Measurements from ENCODE around the gene DDX41. TPM values are rescaled to one million over a fixed set of nuclear protein-coding genes. Genes with fewer than 3 reads are reported as not detected.

DDX41 gene
- total RNA-seq, 4 donors from 2014 or later = 64.5 to 80.8 (median 68.5) TPM

GRCh38 chr5:177508837-177509236 lies 7.9 kb downstream of the DDX41 start:
- H3K27ac ChIP-seq = peak overlapping the region in 2 of 4 donors; percentile 45 to 56

GRCh38 chr5:177508221-177508611 lies 8.5 kb downstream of the DDX41 start:
- TF ChIP-seq, protein P1, sequence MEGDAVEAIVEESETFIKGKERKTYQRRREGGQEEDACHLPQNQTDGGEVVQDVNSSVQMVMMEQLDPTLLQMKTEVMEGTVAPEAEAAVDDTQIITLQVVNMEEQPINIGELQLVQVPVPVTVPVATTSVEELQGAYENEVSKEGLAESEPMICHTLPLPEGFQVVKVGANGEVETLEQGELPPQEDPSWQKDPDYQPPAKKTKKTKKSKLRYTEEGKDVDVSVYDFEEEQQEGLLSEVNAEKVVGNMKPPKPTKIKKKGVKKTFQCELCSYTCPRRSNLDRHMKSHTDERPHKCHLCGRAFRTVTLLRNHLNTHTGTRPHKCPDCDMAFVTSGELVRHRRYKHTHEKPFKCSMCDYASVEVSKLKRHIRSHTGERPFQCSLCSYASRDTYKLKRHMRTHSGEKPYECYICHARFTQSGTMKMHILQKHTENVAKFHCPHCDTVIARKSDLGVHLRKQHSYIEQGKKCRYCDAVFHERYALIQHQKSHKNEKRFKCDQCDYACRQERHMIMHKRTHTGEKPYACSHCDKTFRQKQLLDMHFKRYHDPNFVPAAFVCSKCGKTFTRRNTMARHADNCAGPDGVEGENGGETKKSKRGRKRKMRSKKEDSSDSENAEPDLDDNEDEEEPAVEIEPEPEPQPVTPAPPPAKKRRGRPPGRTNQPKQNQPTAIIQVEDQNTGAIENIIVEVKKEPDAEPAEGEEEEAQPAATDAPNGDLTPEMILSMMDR (IDR thresholded peaks at IDR 0.05) = no peak
- TF ChIP-seq POLR2A (IDR thresholded peaks at IDR 0.05) (no peak), EP300 (IDR thresholded peaks at IDR 0.05) (no peak), POLR2AphosphoS5 (IDR thresholded peaks at IDR 0.05) (no peak)
- Histone ChIP-seq H3K4me1 (no peaks in the 10 kb centered on the region), H3K27ac (no peak overlapping the region), H3K27me3 (no peaks in the 10 kb centered on the region), H3K36me3 (peaks cover 0 to 37% of the 10 kb centered on the region in 2 donors), H3K9me3 (no peaks in the 10 kb centered on the region), H3K4me3 (peak overlapping the region in 1 of 2 donors; percentile 39)
- ATAC-seq = no peak
- WGBS, 2 donors (ENCODE audit: low coverage in 1 of 2) = 87% methylated on average over 3 of the region's 26 CpGs; no CpG with 5 or more reads in 1 of the 2 donors

More at GRCh38 chr5:177508837-177509236, 7.9 kb downstream of the DDX41 start:
- Histone ChIP-seq H3K36me3 (peaks cover 0 to 43% of the 10 kb centered on the region in 2 donors), H3K4me3 (peak overlapping the region in 1 of 2 donors; percentile 39), H3K27me3 (no peaks in the 10 kb centered on the region), H3K9me3 (no peaks in the 10 kb centered on the region), H3K4me1 (no peaks in the 10 kb centered on the region)
- TF ChIP-seq POLR2AphosphoS5 (IDR thresholded peaks at IDR 0.05) (no peak), POLR2A (IDR thresholded peaks at IDR 0.05) (no peak), EP300 (IDR thresholded peaks at IDR 0.05) (no peak)
- TF ChIP-seq, protein P1 (IDR thresholded peaks at IDR 0.05) = no peak
- ATAC-seq = no peak
- 40 to 80% methylated on average over 2 to 5 of the region's 8 CpGs for WGBS, 2 donors (ENCODE audit: low coverage in 1 of 2)

DNA sequence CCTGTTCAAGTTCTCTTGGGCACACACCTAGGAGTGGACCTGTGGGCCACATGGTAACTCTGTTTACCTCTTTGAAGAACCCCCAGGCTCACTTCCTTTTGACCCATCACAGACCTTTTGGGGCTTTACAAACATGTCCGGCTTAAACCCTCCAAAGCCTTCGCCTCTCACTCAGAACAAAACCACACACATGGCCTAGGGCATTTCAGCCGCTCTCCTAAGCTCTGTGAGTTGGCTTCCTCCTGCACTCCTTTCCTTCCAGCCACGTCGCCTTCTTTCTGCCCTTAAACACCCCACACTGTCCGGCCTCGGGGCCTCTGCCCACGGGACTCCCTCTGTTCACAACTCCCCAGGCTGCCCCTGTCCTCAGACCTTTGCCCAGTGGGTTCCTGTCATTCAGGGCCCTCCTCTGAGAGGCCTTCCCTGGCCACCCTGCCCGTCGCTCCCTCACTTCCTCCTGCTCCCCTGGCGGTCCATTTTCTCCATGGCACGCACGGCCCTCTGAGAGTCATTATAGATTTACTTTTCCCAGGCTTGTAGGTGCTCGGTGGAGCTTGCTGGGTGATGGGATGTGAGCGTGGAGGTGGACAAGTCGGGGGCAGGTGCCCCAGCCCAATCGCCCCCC lies 9.1 kb downstream of the DDX41 start:
- ATAC-seq = no peak
- Histone ChIP-seq H3K36me3 (peaks cover 0 to 32% of the 10 kb centered on the region in 2 donors), H3K27ac (no peak overlapping the region), H3K27me3 (no peaks in the 10 kb centered on the region), H3K4me3 (peak overlapping the region in 1 of 2 donors; percentile 39), H3K9me3 (no peaks in the 10 kb centered on the region), H3K4me1 (no peaks in the 10 kb centered on the region)
- no peak for TF ChIP-seq POLR2AphosphoS5 (IDR thresholded peaks at IDR 0.05)
- TF ChIP-seq POLR2A (IDR thresholded peaks at IDR 0.05) = no peak
- TF ChIP-seq EP300 (IDR thresholded peaks at IDR 0.05) = no peak
- TF ChIP-seq, protein P1 (IDR thresholded peaks at IDR 0.05) = no peak
- WGBS, 2 donors (ENCODE audit: low coverage in 1 of 2) = 75 to 92% methylated on average over 4 to 9 of the region's 17 CpGs

- no peaks in the 10 kb centered on the region for H3K4me1 ChIP-seq
- no peak overlapping the region for H3K4me3 ChIP-seq
- H3K9me3 ChIP-seq = no peaks in the 10 kb centered on the region
- ATAC-seq = no peak
- 60 to 90% methylated on average over 2 of the region's 9 CpGs for WGBS, 2 donors (ENCODE audit: low coverage in 1 of 2)
- H3K27me3 ChIP-seq = no peaks in the 10 kb centered on the region
- TF ChIP-seq, protein P1 (IDR thresholded peaks at IDR 0.05) = no peak
- no peak for TF ChIP-seq EP300 (IDR thresholded peaks at IDR 0.05)
- peaks cover 0 to 27% of the 10 kb centered on the region in 2 donors for H3K36me3 ChIP-seq
- no peak overlapping the region for H3K27ac ChIP-seq
These were observed 9.6 kb downstream of the DDX41 start for GRCh38 chr5:177507165-177507564.

DNA sequence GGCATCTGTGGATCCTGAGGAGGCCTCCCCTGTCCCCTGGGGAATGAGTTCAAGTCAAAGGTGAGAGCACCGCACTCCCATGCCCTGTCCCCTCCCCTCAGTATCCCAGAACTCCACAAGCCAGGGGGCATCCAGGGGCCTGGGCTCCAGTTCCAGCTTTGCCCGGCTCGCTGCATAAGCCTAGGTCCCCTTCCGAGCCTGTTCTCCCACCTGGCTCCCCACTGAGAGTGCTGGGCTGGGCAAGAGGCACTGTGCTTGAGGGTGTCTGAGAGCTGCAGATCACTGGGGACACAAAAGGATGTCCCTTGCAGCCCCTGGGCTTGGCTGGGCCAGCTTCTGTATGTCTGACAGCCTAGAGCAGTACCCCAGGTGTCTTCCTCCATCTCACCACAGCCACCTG lies 11.7 kb downstream of the DDX41 start:
- Histone ChIP-seq H3K4me1 (peaks cover 0 to 12% (median 4%) of the 10 kb centered on the region in 3 donors), H3K36me3 (peaks cover 0 to 6% of the 10 kb centered on the region in 2 donors), H3K27me3 (no peaks in the 10 kb centered on the region), H3K9me3 (no peaks in the 10 kb centered on the region), H3K27ac (no peak overlapping the region), H3K4me3 (no peak overlapping the region)
- TF ChIP-seq POLR2AphosphoS5 (IDR thresholded peaks at IDR 0.05) (no peak), POLR2A (IDR thresholded peaks at IDR 0.05) (no peak), EP300 (IDR thresholded peaks at IDR 0.05) (no peak)
- TF ChIP-seq, protein P1 (IDR thresholded peaks at IDR 0.05) = no peak
- no CpG with 5 or more reads among the region's 4 CpGs for WGBS, 2 donors (ENCODE audit: low coverage in 1 of 2)
- ATAC-seq = no peak

Data from gastroesophageal sphincter (tissue), 4 donors.